ENCODE measurements around the gene FIGN. TPM values are rescaled to one million over a fixed set of nuclear protein-coding genes. Genes with fewer than 3 reads are reported as not detected.

FIGN gene
- total and polyA plus RNA-seq, 2 of the 4 experiments (the other 2 are of a cell fraction), result 0.77 to 0.90 TPM

DNA sequence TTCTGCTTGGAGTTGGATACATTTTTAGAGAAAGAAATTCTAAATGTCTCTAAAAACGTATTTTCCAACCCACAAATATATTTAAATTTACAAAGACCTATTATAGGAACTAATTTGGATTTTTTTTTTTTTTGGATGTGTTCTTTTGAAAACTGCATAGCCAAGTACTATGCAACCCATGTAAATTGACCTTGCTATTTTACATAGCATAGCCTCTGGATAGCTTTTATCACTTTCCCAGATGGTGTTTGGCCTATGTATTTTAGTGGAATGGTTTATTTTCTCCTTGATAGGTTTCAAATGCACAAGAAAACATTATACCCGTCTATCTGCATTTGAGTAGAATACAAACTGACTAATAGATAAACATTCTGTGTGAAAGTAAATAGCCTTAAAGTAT, 130.0 kb downstream of the FIGN start:
- TF ChIP-seq CHD1 (IDR thresholded peaks at IDR 0.05; ENCODE audit: low read depth, low read length) (no peak), RCOR1 (IDR thresholded peaks at IDR 0.05; ENCODE audit: insufficient replicate concordance, low read length) (no peak)
- POLR2A ChIA-PET (ENCODE audit: unreplicated experiment), result no interaction called here
- Histone ChIP-seq H3K9me3 (ENCODE audit: control insufficient read depth, insufficient read depth, low read length) (no peaks in the 10 kb centered on the region), H3K27me3 (ENCODE audit: control insufficient read depth, insufficient read depth, low read length) (no peaks in the 10 kb centered on the region), H4K8ac (ENCODE audit: low read depth in 2 of 2, low read length in 2 of 2) (no peak overlapping the region), H2AK9ac (replicated peaks; ENCODE audit: low read depth, low read length, poor library complexity) (no peak overlapping the region), H3K14ac (replicated peaks; ENCODE audit: low read depth, low read length) (no peak overlapping the region), H2BK5ac (ENCODE audit: low read depth, low read length, poor library complexity, severe bottlenecking) (no peak overlapping the region), H3K4me2 (ENCODE audit: low read depth, low read length) (no peak overlapping the region), H3K9ac (ENCODE audit: low read depth, low read length) (no peak overlapping the region), H3K79me1 (ENCODE audit: low read depth in 1 of 2, low read length in 2 of 2) (no peaks in the 10 kb centered on the region), H2BK20ac (ENCODE audit: low read depth, low read length) (no peak overlapping the region), H2AK5ac (ENCODE audit: low read depth, low read length) (no peak overlapping the region), H3K56ac (ENCODE audit: extremely low read depth, insufficient read depth, low read length) (no peak overlapping the region), H2BK15ac (ENCODE audit: low read depth, low read length) (no peak overlapping the region), H3K4me3 (ENCODE audit: insufficient read depth, low read depth, low read length) (no peak overlapping the region), H3K4ac (ENCODE audit: low read depth, low read length) (no peak overlapping the region), H2BK120ac (ENCODE audit: low read depth, low read length) (no peak overlapping the region), H4K91ac (ENCODE audit: insufficient read depth, low read depth, low read length) (no peak overlapping the region), H3K36me3 (ENCODE audit: control insufficient read depth, insufficient read depth, low read length) (peaks cover 4% of the 10 kb centered on the region; the same call in 1 of the 2 replicates), H3K27ac (ENCODE audit: insufficient read depth, low read length) (no peak overlapping the region), H2AFZ (replicated peaks; ENCODE audit: low read length, poor library complexity) (no peak overlapping the region), H4K20me1 (ENCODE audit: insufficient read depth, low read length) (no peaks in the 10 kb centered on the region; the same call in 1 of the 2 replicates), H3K9me1 (ENCODE audit: insufficient read depth, low read length) (peaks cover 11% of the 10 kb centered on the region; the same call in 1 of the 2 replicates), H3K23ac (ENCODE audit: low read depth, low read length) (no peak overlapping the region), H3K4me1 (ENCODE audit: control insufficient read depth, insufficient read depth, low read length) (peaks cover 3% of the 10 kb centered on the region), H4K5ac (ENCODE audit: low read depth, low read length) (no peak overlapping the region), H3K18ac (ENCODE audit: low read depth, low read length) (no peak overlapping the region)
- in situ Hi-C loops (cut with MboI; ENCODE audit: low sequenced_read_pairs), result no loop called here
- BruUV-seq (replicated peaks), result no TSS peak
- CTCF ChIA-PET, result no interaction called here
- intact Hi-C loops (cut with micrococcal nuclease), result loop anchor here (5.0 kb wide), 1 partner anchor 132 kb away; the partner anchor contains the start of gene FIGN
- no CpG with 5 or more reads among the region's 2 CpGs for WGBS, 2 experiments (ENCODE audit: extremely low coverage in 2 of 2, insufficient read length in 1 of 2)
- ATAC-seq (ENCODE audit: low read depth) (no peak), DNase-seq (no peak)
- dilution Hi-C loops (cut with HindIII; ENCODE audit: low sequenced_read_pairs, unreplicated experiment), result no loop called here

Measured in IMR-90 (cell line).